COLO668 (cell line): ENCODE measurements around the gene IMPA2.
"Not testable (repeated sequence)": the region's sequence is repeated elsewhere in the genome, so short reads cannot be mapped to it uniquely, and the experiment has no call there.

Experiments used
- DNase-seq: peaks from one replicate; lab custom pipeline; 2025; ENCODE audit not compliant: unreplicated experiment; lab: John Stamatoyannopoulos, UW

The IMPA2 gene

DNA sequence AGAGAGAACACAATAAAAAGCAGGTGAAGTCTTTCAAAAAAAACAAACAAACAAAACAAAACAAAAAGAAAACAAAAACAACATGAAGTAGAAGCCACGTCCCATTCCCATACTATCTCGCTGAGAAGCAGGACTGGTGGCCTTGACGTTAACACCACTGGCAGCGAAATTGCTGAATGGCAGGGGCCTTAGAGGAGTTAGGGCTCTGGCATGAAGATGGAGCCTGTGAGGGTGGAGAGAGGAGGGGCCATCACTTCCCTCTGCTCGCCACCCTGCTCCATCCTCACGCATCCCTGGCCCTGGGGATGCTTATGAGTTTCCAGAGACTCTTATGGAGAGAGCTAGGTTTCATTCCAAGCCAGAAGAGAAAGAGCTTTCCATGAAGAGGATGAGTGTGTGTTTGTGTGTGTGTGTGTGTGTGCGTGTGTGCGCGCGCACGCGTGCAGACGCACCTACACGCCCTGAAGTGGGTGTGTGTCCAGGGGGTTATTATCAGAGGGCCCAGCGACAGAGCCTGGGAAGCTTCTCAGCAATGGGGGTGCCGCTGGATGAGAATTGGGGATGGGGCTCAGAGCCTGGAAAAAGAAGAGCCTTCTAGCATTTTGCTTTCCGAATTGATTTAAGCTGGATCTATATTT, 20.4 kb upstream of the IMPA2 start:
- no peak for DNase-seq

DNA sequence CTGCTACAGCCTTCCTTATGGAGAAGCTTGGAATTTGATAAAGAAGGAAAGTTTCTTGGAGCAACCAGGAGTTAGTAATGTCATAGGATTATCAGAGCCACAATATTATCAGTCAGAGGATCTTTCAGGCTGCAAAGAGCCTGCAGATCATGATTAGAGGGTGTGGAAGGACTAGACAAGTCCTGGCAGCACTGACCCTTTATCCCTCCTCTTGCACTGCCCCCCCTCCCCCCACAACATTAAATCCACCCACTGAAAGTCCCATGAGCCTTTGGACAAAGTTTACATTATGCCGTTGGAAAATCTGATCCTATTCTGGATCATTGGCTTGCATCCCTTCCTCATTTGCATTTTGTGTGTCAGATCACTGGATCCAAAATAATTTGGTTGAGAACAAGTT, 18.7 kb upstream of the IMPA2 start:
- DNase-seq, result no peak

DNA sequence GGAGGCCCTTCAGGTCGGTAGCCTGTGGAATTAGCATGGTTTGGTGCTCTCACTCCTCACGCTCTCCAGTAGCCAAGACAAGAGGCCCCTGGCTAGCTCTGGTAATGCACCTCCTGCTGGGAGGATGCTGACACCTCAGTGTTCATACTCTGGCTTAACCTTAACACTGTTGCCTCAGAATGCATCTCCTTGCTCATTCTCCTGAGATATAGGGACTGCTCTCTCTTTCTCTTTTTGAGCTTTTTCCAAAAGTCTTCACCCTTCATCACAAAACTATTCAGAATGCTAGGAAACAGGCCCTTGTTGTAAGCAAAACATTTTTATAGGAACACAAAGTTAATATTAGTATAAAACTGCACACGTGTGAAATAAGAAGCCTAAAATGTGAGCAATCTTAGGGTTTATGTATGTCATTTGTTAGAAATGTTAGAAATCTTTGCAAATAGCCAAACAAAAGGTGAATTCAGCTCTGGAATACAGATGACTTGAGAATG, 17.3 kb upstream of the IMPA2 start:
- no peak for DNase-seq

DNA sequence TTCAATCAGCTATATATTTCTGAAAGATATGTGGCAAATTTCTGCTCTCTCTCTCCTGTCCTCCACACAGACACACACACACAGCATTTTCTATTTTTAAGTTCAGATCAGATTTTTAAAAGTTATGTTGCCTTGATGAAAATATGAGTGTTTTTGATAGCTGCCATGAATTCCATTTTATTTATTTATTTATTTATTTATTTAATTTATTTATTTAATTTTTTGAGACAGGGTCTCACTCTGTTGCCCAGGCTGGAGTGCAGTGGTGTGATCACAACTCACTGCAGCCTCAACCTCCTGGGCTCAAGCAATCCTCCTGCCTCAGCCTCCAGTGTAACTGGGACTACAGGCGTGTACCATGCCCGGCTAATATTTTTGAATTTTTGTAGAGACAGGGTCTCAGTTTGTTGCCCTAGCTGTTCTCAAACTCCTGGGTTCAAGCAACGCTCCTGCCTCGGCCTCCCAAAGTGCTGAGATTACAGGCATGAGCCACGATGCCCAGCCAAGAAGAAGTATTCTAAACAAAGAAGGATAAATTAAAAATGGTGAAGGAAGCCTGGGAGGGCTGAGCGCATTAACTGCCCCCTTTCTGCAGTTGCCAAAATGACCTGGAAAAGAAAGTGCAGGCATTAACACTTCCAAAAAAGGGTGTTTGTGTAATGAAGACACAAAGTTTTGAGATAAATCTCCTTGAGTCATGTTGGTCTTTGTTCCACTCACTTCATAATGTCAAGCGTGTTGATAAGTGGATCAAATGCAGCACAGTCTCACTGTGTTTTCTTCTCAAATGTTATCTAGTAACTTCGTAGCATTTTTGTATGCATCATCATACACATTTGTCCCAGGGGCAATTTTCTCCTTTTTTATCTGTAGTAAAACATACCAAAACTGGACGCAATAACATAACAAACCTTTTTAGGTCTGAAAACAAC, 11.1 kb upstream of the IMPA2 start:
- no peak for DNase-seq

DNA sequence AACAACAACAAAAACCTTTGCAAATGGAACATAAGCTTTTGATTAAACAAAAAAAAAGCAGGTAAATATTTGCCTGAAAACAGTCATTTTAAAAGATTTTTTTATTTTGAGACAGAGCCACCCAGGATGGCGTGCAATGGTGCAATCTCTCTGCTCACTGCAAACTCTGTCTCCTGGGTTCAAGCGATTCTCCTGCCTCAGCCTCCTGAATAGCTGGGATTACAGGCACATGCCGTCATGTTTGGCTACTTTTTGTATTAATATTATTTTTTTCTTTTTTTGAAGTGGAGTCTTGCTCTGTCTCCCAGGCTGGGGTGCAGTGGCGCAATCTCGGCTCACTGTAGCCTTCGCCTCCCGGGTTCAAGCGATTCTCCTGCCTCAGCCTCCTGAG, 10.5 kb upstream of the IMPA2 start:
- DNase-seq, result not testable (repeated sequence)

- no peak for DNase-seq
Observed at GRCh38 chr18:11972371-11973174, 8.7 kb upstream of the IMPA2 start.

DNA sequence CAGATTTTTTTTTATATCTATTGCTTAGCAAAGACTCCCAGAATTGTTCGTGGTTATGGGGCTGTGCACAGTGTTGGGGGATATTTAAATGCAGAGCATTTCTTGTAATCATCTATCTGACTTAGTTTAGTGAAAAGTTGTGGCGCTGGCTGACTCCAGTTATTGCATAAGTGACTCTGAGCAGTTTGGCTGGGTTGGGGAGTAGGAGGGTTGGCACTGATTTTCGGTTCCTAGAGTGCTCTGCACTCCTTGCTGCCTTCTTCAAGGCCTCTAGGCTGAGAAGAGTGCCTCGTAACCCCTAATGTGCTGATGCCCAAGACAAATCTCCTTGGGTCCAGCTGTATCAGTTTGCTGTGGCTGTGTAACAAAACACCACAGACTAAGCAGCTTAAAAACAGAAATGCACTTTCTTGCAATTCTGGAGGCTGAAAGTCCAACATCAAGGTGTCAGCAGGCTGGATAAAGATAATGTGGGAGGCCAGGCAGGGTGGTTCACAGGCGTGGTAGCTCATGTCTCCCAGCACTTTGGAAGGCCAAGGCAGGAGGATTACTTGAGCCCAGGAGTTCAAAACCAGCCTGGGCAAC, 6.5 kb upstream of the IMPA2 start:
- DNase-seq, result no peak

DNA sequence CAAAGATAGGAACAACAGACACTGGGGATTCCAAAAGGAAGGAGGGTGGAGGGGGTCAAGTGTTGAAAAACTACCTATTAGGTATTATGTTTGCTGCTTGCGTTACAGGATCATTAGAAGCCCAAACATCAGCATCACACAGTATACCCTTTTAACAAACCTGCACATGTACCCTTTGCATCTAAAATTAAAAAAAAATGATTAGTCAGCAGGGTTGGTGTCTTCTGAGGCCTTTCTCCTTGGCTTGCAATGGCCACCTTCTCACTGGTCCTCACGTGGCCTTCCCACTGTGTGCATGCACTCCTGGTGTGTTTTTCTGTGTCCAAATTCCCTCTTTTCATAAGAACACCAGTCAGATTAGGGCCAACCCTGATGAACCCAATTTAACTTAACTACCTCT, 5.6 kb upstream of the IMPA2 start:
- DNase-seq, result no peak

DNA sequence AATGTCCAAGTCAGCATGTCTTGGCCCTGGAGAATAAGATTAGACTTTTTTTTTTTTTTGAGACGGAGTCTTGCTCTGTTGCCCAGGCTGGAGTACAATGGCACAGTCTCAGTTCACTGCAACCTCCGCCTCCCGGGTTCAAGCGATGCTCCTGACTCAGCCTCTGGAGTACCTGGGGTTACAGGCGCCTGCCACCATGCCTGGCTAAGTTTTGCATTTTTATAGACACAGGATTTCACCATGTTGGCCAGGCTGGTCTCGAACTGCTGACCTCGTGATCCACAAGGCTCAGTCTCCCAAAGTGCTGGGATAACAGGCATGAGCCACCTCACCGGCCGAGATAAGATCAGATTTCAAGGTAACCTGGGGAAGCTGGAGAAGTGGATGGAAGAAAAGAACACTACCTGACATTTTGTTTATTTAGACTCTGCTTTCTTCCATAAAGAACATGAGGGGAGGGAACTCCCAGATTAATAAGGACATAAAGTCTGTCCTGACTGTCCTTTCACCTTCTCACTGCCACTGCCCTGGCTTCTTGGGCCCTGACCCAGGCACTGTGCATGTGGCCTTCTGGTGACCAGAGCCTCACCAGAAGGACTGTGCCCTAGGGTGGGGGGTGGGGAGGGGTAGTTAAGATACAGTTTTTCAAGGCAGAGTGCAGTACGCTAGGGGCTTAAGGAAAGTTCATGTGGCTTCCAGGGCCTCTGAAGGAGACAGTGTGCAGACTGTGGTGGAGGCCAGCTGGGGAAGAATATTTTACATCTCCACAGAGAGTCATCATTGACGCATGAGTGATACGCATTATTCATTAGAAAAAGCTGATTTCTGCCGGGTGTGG, 4.8 kb upstream of the IMPA2 start:
- DNase-seq, result no peak

DNA sequence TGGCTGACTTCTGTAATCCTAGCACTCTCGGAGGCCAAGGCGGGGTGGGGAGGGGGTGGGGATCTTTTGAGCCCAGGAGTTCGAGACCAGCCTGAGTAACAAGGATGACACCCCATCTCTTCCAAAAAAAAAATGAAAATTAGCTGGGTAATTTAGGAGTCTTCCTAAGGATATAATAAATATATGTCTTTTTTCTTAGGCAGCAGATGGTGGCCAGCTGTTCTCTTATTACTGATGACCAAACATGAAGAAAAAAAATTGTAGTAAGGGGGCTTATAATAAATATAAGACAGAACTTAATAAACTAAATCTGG, 4.2 kb upstream of the IMPA2 start:
- DNase-seq, result no peak

DNA sequence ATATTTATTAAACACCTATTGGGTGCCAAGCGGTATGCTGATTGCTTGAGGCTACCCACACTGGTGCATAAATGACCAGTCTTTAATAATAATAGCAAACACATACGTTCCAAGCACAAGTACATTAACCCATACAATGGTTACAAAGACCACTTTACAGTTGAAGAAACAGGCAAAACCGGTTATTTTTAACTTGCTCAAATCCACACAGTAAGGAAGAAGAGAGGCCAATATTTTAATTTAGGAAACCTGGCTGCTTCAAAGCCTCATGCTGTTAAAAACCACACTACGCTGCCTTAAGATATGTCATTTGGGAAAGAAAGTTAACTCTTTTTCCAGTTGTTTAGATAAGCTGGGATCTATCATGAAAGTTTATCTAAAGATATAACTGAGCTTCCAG, 2.4 kb upstream of the IMPA2 start:
- no peak for DNase-seq

DNA sequence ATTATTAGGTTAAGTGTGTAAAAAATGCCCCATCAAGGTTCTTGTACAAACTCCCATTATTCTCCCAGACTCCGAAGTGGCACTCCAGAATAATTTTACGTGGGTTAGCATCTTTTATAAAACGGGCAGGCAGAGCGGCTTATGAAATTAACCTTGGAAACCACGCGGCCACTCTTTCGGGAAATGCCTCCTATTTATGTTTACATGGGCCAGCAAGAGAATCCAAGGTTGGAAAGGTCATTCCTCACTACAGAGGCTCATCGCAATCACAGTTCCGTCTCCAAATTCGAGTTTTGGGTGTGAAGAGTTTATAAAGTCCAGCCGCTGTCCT, 1.2 kb upstream of the IMPA2 start:
- no peak for DNase-seq

GRCh38 chr18:11980494-11981191, 664 bp upstream of the IMPA2 start:
- DNase-seq, result peak; percentile 76

- DNase-seq, result peak; percentile 91
Observed at GRCh38 chr18:11981543-11982366, 448 bp downstream of the IMPA2 start.

GRCh38 chr18:11982981-11983380, 1.7 kb downstream of the IMPA2 start:
- no peak for DNase-seq

DNA sequence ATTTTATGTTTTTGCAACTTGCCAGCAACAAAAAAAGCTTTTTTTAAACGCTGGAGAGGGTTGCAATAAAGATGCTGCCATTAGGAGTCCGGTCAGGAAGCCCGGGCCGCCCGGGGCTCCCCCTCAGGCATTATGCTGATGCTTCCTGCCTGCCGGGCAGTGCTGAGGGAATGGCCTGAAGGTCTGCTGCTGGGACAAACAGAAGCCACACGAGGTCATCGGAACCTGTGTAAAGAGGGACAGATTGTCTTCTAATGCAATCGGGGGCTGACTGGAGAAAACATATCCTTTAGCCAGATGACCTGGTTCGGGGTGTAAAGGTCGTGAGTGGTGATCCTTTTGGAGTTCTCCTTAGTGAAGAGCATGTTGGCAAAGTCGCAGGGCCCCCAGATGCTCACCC, 2.3 kb downstream of the IMPA2 start:
- peak; percentile 56 for DNase-seq

- no peak for DNase-seq
Observed at GRCh38 chr18:11984091-11984490, 2.8 kb downstream of the IMPA2 start.

DNA sequence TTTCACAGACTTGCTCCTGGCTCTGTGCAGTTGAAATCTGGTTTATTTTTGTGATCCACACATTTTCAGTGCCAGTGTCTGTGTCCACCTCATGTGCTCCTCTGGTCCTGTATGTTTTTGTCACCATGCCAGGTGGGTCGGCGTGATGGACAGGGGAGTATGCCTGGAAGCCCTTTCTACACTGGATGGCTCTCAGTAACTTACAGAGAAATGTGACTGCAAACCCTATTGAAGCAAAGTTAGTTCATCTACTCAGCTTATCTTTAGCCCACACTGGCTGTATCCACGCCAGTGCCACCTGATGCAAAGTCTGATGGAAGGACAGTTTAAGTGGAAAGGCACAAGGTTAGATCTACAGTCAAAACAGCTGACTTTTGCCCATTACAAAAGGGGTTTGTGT, 4.3 kb downstream of the IMPA2 start:
- DNase-seq, result no peak

DNA sequence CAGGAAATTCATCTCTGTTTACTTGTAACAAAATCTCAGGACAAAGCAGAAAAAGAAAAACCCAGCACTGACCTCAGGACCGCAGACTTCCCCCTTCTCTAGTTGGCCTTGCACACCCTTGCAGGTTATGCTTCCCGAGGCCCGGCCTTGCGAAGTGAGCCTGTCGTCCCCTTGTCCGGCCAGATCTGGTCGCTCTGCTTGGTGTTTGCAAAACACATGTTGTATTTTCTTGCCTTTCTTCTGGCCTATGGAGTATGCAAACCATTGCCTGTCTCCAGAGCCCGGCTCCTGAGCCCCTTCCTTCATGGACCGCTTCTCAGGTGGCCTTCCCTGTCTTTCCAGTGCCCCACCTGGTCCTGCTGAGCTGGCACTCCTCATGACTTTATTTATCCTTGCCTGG, 4.8 kb downstream of the IMPA2 start:
- no peak for DNase-seq
